OCI-LY1 (cell line): ENCODE results near the gene GALNT9.

Experiments
- CTCF ChIP-seq: fragments of 200-600 bp; sonication (generic), shearing (Covaris generic); IDR thresholded peaks from 2 replicates; pipeline ENCODE4 v1.5.1; 2017; ENCODE audit warnings: mild to moderate bottlenecking, antibody characterized with exemption, low read length, moderate library complexity, mixed read lengths
- EZH2 ChIP-seq: fragments of 200-600 bp; sonication (generic), shearing (Covaris generic); IDR thresholded peaks from 2 replicates; pipeline ENCODE4 v1.8.0; 2017; ENCODE audit warnings: borderline replicate concordance, mixed run types, mild to moderate bottlenecking, antibody characterized with exemption, low read length, moderate library complexity, mixed read lengths

- TF ChIP-seq CTCF (no peak), EZH2 (no peak)
These were observed 154.4 kb downstream of the GALNT9 start for GRCh38 chr12:132174839-132175490.
